Skin epidermis (tissue), 12 donors: ENCODE measurements around the gene NFATC2.

Source experiments
- H3K27ac ChIP-seq, 21 experiments: fragments of 200-600 bp; sonication (generic) in 11 of 21; one replicate each; pipeline ENCODE4 v1.5.0; 2020; ENCODE audit warnings: mild to moderate bottlenecking in 3 of 21, inconsistent platforms in 2 of 21, moderate library complexity in 2 of 21
- H3K4me3 ChIP-seq, 7 experiments: fragments of 200-600 bp; sonication (generic) in 2 of 7; one replicate each; pipeline ENCODE4 v1.5.0; 2020; ENCODE audit warnings: inconsistent platforms in 2 of 7, mild to moderate bottlenecking in 2 of 7, moderate library complexity in 1 of 7

Gene NFATC2

DNA sequence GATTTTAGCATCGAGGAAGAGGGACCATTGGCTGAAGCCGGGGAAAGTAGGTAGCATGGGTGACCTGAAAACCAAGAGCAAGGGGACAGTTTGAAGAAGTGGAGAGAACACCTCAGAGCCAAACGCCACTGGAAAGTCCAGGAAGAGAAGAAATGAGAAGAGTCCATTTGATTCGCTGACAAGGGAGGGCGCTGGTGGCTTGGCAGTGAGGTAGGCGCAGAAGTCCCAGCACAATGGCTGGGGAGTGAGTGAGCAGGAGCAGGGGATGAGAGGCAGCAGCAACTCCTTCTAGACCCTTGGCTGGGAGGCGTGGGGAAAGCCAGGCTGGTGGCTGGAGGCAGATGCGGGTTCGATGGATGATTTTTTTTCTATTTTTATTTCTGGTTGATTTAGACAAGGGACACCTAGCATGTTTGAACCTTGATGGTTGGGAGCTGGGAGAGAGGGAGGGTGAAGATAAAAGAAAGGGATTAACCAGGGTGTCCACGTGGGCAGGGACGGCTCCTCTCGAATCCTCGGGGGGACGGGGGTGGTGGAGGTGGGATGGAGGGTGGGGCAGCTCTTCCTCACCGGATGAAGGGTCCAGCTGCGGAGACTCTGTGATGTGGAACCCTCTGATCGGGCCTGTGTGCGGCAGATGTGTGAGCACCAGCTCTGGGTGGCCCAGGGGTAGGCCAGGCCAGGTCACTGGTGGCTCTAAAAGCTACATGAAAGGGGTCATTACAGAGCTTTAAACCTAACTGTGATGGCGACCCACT is 164.2 kb downstream of the NFATC2 start:
- no peak overlapping the region for H3K4me3 ChIP-seq
- no peak overlapping the region for H3K27ac ChIP-seq

DNA sequence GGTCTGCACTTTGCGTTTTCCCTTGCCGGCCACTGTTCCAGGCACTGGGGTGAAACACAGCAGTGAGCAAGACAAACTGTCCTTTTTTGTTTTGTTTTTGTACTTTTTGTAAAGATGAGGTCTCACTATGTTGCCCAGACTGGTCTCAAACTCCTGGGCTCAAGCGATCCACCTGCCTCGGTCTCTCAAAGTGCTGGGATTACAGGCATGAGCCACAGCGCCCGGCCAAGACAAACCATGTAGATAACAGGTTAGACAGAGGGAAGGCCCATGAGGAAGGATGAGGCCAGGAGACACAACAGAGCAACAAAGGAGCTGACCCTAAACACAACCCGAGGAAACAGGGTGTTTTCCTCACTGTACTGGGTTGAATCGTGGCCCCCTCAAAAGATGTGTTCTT is 165.4 kb downstream of the NFATC2 start:
- Histone ChIP-seq H3K4me3 (no peak overlapping the region), H3K27ac (no peak overlapping the region)

DNA sequence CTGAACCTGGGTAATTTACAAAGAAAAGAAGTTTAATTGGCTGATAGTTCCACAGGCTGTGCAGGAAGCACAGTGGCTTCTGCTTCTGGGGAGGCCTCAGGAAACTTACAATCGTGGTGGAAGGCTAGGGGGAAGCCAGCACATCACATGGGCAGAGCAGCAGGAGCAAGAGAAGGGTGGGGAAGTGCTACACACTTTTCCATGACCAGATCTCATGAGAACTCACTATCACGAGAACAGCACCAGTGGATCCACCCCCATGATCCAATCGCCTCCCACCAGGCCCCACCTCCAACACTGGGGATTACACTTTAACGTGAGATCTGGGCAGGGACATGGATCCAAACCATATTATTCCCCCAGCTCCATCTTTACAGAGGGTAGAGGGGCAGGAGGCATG is 166.4 kb downstream of the NFATC2 start:
- no peak overlapping the region for H3K27ac ChIP-seq
- H3K4me3 ChIP-seq = no peak overlapping the region

DNA sequence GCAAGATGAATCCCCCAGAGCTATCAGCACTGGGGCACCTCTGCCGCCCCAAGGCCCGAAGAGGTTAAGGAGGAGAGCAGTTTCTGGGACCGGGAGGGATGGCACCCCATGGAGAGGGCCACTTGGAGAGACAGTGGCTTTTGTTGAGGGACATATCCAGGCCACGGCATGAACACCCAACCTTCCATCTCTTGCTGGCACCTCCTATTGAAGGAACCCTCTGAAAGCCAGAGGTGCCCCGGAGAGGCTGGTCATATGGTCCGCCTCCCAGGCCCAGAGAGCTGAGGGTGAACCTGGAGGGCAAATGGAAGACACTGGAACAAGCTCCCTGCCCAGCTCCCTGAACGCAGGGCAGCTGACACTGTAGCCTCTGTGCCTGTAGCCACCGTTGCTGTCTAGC is 167.0 kb downstream of the NFATC2 start:
- Histone ChIP-seq H3K4me3 (no peak overlapping the region), H3K27ac (no peak overlapping the region)

DNA sequence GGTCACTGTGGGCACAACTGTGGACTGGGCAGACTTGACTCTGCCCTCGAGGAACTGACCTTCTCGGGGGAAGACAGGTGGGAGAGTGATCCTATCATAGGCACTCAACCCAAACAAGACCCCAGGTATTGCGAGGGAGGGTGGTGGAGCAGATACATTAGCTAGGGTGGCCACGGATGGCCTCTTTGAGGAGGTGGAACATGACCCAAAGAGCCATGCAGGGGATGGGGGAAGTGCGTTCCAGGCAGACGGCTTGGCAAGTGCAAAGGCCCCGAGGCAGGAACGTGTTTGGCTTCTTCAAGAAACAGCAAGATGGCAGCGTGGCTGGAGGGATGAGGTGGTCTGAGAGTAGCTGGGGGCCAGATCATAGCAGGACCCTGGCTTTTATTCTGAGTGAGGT is 167.6 kb downstream of the NFATC2 start:
- Histone ChIP-seq H3K4me3 (no peak overlapping the region), H3K27ac (no peak overlapping the region)

DNA sequence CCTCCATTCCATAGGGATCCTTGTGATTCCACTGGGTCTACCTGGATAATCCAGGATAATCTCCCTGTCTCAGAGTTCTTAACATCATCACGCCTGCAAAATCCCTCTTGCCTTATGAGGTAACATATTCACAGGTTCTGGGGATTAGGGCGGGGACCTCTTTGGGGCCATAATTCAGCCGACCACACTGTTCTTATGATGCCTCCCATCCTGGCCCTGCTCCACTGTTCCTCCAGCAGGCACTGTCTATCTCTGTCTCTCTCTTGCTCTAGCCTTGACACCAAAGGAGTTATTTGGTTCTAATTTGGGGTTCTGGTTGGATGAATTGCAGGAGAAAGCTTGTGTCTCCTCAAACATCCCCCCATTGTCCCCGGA is 168.1 kb downstream of the NFATC2 start:
- no peak overlapping the region for H3K4me3 ChIP-seq

DNA sequence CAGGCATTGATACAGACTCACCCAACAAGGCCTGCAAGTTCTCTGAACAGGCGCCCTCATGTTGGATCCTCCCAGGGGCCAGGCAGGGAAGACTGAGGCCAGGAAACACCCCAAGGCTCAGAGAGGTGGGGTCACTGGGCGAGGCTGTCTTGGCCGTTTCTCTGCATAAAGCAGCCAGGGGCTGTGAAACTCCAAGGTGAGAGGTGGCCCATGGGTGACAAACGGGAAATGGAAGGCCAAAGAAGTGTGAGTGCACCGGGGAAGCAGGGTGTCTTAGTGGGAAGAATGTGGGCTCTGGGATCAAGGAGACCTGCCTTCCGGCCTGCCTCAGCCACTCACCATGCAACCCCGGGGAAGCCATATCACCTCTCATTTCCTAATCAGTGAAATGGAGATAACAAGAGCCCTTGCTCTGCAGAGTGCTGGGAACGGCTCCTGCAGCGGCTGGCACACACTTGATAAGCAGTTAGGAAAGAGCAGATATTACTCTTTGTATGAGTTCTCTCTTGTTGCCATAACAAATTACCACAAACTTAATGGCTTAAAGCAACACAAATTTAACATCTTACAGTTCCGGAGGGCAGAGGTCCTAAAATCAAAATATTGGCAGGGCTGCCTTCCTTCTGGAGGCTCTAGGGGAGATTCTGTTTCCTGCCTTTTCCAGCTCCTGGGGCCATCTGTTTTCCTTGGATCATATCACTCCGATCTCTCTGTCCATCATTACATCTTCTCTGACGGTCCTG is 168.6 kb downstream of the NFATC2 start:
- Histone ChIP-seq H3K4me3 (no peak overlapping the region), H3K27ac (peak overlapping the region in 1 of 21 experiments; percentile 10)

More for the DNA sequence above, 168.1 kb downstream of the NFATC2 start:
- H3K27ac ChIP-seq = no peak overlapping the region

DNA sequence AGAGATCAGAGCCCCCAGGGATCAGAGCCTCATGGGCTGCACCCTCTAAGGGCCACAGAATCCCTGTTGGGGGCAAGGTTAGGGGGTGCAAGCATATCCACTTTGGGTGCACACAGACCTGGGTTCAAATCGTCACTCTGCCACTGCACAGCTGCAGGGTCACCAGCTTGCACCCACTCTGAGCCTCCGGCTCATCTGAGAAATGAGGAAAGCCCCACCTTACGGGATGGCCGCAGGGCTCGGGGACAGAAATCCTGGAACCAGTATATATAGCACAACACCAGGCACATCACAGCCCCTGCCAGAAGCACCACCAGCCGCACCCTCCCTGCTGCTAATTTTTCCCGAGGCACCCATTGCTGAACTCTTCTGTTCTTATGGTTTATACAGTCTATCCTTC is 169.6 kb downstream of the NFATC2 start:
- H3K27ac ChIP-seq = peak overlapping the region in 1 of 21 experiments; percentile 18
- H3K4me3 ChIP-seq = no peak overlapping the region

DNA sequence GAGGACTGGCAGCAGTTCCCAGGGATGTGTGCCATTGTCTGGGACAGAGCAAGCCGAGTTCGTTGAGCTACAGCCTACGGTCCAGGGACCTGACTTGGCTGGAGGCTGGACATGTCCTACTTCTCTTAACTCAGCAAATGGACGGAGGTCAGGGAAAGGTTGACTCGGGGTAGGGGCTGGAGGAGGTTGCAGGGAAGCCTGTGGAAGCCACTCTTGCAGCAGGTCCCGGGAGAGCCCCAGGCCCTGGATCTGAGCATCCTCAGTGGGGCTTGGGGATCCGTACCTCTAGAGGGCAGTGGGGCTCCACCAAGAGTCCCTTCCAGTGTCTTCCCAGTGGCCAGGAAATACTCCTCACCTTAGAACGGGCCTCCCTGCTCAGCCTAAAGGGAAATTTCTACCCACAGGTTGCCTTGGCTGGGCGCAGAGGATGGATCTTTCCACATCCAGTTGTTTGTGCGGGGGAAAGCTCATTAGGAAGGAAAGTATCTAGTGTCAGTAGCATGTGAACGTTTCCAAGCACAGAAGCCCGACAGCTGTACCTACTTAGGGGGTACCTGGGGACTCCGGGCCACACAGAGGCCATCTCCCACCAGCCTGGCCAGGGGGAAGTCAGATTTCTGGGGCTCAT is 170.2 kb downstream of the NFATC2 start:
- no peak overlapping the region for H3K4me3 ChIP-seq
- H3K27ac ChIP-seq = no peak overlapping the region

DNA sequence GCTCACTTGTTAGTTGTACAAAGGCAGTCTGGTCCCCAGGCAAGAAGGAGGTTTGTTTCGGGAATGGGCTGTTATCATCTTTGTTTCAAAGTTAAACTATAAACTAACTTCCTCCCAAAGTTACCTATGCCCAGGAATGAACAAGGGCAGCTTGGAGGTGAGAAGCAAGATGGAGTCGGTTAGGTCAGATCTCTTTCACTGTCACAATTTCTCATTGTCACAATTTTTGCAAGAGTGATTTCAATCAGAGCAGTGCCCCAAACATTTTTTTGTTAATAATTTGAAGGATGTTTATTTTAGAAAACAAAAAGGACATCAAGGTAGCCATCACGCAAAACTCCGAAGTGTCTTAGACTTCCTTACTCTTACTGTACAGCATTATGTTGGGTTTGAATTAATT is 170.8 kb downstream of the NFATC2 start:
- H3K27ac ChIP-seq = no peak overlapping the region
- H3K4me3 ChIP-seq = no peak overlapping the region

DNA sequence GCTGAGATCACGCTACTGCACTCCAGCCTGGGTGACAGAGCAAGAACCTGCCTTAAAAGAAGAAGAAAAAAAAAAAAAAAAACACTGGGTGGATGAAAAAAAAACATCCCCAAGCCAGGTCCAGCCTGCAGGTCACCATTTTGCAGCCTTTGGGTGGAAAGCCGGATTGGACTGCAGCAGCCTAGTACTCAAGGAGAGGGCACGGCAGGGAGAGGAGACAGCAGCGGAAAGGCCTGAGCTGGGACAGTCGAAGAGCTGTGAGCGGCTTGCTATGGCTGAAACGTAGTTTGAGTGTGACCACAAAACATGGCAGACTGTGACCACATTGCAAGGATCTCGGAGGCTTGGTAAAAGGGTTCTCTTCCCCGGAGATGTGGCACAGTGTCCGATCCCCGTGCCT is 173.0 kb downstream of the NFATC2 start:
- Histone ChIP-seq H3K27ac (no peak overlapping the region), H3K4me3 (no peak overlapping the region)

DNA sequence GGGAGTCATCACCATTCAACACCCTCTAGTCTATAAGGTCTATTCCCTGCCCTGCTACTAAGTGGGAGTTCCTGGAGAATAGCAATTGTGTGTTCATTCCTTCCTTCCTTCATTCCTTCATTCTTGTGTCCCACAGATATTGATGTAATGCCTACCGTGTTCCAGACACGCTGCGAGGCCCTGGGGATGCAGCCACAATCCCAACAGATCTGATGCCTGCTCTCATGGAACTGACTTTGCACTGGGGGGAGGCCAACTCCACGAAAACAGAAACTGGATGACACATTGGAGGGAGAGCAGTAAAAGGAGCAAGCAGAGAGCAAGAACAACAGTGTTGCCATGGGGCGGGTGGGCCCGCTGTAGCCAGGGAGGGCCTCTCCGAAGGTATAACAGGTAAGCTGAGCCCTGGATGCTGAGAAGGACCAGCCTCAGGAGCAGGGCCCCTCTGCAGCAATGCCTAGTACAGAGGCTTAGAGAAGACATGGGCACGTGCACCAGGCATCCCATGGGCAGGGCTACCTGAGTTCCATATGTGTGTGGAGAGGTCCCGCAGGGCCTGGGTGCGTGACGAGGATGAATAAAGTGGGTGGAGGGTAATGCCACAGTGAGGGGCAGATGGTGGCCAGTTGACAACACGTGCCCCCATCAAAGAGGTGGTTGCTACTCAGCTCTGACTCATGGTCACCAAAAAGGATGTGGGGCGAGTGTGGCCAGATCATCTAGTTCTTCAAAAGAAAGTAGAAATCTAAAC is 173.9 kb downstream of the NFATC2 start:
- H3K27ac ChIP-seq = peak overlapping the region in 1 of 21 experiments; percentile 29
- no peak overlapping the region for H3K4me3 ChIP-seq

DNA sequence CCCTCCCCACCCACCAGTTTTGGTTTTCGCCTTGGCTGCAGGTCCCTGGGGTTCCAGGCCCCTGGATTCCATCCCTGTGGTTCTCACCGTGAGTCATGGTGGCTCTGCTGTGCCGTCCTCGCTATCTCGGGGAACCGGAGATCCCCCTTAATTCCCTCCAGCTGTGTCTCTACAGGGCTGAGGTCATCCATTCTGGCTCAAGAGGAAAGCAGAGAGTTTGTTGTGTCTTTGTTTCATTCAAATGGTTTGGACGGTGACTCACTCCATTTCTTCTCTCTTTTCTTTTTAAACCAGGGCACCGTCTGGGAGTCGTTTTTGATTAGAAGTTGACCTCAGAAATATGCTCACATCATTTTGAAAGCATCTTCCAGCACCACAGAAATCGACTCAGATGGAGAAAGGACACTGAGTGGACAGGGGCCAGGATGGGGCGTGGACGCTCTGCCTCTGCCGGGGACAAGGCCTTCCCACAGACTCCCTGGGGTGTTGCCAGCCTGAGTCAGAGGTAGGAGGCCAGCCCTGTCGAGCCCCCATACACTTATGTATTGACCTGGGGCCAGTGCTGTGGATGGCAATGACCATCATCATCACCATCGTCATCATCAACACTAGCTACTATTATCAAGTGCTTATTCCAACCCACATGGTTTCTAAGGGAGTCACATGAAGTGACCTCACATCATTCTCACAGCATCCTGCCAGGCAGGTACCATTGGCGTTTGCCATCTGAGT is 176.2 kb downstream of the NFATC2 start:
- Histone ChIP-seq H3K4me3 (no peak overlapping the region), H3K27ac (peak overlapping the region in 16 of 21 experiments; percentile 21 to 84 (median 67))

DNA sequence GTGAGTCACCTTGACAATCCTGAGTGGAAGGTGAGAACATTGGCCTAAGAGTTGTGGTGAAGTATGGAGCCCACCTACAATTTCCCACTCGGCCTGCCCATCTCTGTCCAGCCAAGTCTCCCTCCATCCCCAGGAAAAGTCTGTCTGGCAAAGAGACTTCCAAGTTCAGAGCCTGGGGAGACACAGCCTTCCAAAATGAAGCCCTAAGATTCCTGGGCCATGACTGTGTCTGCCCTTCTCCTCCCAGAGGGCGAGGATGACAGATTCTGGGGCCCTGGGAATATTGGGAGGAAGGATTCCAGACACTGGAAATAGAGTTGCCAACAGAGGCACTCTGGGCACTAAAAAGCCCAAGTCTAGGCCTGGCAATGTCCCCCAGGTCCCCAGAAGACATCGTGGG is 176.8 kb downstream of the NFATC2 start:
- Histone ChIP-seq H3K4me3 (no peak overlapping the region), H3K27ac (peak overlapping the region in 17 of 21 experiments; percentile 19 to 84 (median 62))

DNA sequence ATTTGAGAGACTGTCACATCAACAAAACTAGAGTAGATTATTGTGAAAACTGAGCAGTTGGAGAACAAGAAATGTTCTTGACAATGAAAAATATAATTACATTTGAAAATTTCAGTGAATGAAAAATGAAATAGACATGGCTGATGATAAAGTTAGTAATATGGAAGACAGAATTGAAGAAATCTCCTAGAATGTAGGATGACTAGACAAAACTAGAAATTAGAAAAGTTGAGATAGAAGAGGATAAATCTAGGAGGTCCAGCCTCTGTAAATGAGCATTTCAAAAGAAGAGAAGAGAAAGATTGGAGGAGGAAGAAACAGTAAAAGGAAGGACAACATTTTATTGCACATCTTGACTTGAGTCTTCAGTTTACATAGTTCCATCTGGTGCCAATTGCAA is 178.7 kb downstream of the NFATC2 start:
- H3K27ac ChIP-seq = no peak overlapping the region
- no peak overlapping the region for H3K4me3 ChIP-seq

DNA sequence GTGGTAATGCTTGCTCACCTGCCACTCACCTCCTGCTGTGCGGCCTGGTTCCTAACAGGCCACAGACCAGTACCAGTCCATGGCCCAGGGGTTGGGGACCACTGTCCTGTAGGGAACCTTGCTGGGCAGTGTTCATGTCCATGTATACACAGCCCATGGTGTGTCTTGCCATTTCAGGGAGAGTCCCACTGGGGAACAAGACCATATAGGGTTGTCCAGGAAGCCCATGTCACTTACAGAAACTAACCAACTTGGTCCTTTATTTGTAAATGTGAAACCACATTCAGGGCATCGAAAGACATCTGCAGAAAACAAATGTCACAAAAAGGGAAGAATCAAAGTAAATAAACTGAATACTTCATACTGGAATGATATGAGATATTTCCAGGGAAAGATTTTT is 179.1 kb downstream of the NFATC2 start:
- no peak overlapping the region for H3K27ac ChIP-seq

DNA sequence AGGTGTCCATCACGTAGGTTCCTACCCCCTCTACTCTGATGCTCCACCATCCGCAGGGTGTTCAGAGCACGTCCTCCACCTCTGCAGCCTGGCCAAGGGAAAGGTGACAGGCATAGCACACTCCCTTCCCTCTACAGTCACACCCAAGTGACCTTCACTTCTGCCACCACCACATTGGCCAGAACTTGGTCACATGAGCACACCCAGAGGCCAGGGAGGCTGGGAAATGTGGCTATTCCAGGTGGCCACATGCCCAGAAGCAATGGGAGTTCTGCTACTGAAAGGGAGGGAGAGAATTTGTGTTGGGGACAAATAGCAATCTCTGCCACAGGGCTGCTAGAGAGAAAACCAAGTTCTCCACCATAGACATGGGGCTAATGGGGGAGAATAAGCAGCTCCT is 180.3 kb downstream of the NFATC2 start:
- Histone ChIP-seq H3K4me3 (no peak overlapping the region), H3K27ac (no peak overlapping the region)

More for the DNA sequence above, 179.1 kb downstream of the NFATC2 start:
- H3K4me3 ChIP-seq = no peak overlapping the region

DNA sequence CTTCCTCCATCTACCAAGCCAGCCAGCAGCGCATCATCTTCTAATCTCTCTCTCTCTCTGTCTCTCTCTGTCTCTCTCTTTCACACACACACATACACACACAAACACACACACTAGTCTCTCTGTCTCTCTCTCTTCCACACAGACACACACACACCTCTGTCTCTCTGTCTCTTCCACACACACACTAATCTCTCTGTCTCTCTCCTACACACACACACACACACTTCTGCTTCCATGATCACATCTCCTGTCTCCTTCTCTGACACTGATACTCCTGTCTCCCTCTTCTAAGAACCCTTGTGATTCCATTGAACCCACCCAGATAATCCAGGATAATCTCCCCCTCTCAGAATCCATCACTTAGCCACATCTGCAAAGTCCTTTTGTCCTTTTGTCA is 181.3 kb downstream of the NFATC2 start:
- Histone ChIP-seq H3K4me3 (no peak overlapping the region), H3K27ac (peak overlapping the region in 2 of 21 experiments; percentile 59 to 62)

DNA sequence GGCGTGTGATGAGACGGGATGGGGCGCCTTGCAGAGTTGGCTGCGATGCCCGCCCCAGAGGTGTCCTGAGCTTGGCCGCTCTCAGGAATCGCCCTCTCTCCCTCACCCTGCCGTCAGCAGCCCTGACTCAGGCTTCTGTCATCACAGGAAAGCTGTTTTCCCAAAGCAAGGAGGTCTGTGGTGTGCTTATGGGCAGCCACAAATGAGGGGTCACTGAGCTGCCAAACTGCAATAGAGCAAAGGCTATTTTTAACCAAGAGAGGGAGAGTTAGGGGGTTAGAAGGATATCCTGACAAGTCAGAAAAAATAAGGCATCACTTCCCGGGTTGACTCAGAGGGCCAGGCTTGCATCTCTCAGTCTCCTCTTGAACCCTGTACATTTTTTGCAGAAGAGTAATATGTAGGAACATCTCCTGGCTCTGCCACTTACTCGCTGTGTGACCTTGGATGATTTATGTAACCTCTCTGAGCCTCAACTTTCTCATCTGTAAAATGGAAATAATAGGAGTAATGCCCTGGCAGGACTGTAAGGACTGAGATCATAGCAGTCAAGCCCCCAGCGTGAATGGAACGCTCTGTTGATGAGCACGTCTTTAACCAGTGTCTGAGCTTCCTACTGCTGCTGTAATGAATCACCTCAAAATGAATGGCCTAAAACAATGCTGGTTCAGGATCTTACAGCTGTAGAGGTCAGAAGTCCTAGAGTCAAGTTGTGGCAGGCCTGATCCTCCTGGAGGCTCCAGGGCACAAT is 181.9 kb downstream of the NFATC2 start:
- Histone ChIP-seq H3K27ac (peak overlapping the region in 6 of 21 experiments; percentile 19 to 74 (median 54)), H3K4me3 (no peak overlapping the region)
